Stimulated activated naive CD8-positive, alpha-beta T cell treated with anti-CD3 and anti-CD28 coated beads, Interleukin-15, amount 100 ng/mL, for 72 hours (primary cell): Measurements from ENCODE around the gene RPGRIP1.
"Not testable (repeated sequence)": the region's sequence is repeated elsewhere in the genome, so short reads cannot be mapped to it uniquely, and the experiment has no call there.

ENCODE experiments used
- ATAC-seq: fragments of 150-1000 bp; cut with Tn5 transposase; 2 replicates; pipeline ENCODE4 v1.10.0; 2021; ENCODE audit warnings: mild to moderate bottlenecking, moderate library complexity
- DNase-seq, 2 donors: peaks; one replicate each; pipeline ENCODE4 v3.0.0; 2021 to 2022
- H3K27ac Mint-ChIP-seq, 2 donors: one replicate each; pipeline ENCODE4 v1.8.0; 2022; ENCODE audit warnings: mild to moderate bottlenecking in 2 of 2, mixed read lengths in 2 of 2, moderate library complexity in 2 of 2
- H3K27me3 Mint-ChIP-seq: one replicate; pipeline ENCODE4 v1.8.0; 2022; ENCODE audit warnings: mixed read lengths
- H3K4me1 Mint-ChIP-seq: one replicate; pipeline ENCODE4 v1.8.0; 2022; ENCODE audit warnings: mild to moderate bottlenecking, mixed read lengths
- H3K4me3 Mint-ChIP-seq, 2 donors: one replicate each; pipeline ENCODE4 v1.8.0; 2022; ENCODE audit warnings: mild to moderate bottlenecking in 2 of 2, mixed read lengths in 2 of 2, moderate library complexity in 1 of 2
- H3K9me3 Mint-ChIP-seq, 2 donors: one replicate each; pipeline ENCODE4 v1.8.0; 2022; ENCODE audit warnings: mixed read lengths in 2 of 2

Gene RPGRIP1

DNA sequence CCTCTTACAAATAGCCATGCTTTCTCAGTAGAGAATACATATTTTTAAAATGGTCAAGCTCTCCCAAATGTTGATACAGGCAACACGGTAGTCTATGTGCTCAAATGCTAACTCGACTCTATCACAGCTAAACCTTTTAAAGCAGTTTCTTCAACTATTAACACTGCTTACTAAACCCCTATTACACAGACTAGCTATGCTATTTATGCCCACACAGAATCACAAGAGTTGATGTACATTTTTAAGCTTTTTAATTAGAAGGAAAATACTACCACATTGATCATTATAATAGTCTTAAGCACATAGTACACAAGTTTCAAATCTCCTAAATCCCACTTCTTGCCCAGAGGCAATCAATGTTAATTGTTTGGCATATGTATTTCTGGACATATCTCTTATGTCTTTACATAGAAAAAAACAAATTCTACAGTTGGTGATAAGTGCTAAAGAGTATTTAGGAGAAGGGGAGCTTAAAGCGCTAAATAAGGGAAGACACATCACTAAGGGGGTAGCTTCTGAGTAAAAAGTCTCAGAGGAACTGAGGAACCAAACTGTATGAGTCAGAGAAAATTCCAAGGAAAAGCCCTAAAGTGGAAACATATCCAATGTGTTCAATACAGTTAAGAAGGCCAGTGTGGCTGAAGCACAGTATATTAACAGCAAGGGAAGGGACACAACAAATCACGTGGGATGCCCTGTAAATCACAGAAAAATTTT, 24.3 kb upstream of the RPGRIP1 start:
- H3K4me1 Mint-ChIP-seq, result peaks cover 72% of the 10 kb centered on the region

GRCh38 chr14:21256102-21256447, 23.8 kb upstream of the RPGRIP1 start:
- DNase-seq, ATAC-seq, H3K27me3 Mint-ChIP-seq, H3K27ac Mint-ChIP-seq, H3K9me3 Mint-ChIP-seq: not testable (repeated sequence)
- H3K4me3 Mint-ChIP-seq, result peak overlapping the region; percentile 35 to 70
- peaks cover 68% of the 10 kb centered on the region for H3K4me1 Mint-ChIP-seq

More for the DNA sequence above, 24.3 kb upstream of the RPGRIP1 start:
- ATAC-seq, result no peak
- peak overlapping the region in 1 of 2 donors; percentile 49 for H3K27ac Mint-ChIP-seq
- peak overlapping the region; percentile 21 to 35 for H3K4me3 Mint-ChIP-seq
- no peaks in the 10 kb centered on the region for H3K9me3 Mint-ChIP-seq
- no peaks in the 10 kb centered on the region for H3K27me3 Mint-ChIP-seq
- DNase-seq, result no peak

- peak; percentile 35 for ATAC-seq
- Mint-ChIP-seq H3K4me3 (peak overlapping the region; percentile 8 to 70), H3K27me3 (no peaks in the 10 kb centered on the region), H3K9me3 (no peaks in the 10 kb centered on the region), H3K4me1 (peaks cover 68% of the 10 kb centered on the region), H3K27ac (peak overlapping the region in 1 of 2 donors; percentile 36)
- DNase-seq, result no peak
Measured at GRCh38 chr14:21256539-21257393, 23.1 kb upstream of the RPGRIP1 start.

GRCh38 chr14:21257394-21257909, 22.4 kb upstream of the RPGRIP1 start:
- Mint-ChIP-seq H3K4me1 (peaks cover 69% of the 10 kb centered on the region), H3K4me3 (peak overlapping the region; percentile 46 to 70), H3K27me3 (no peaks in the 10 kb centered on the region), H3K9me3 (no peaks in the 10 kb centered on the region), H3K27ac (peak overlapping the region; percentile 84 to 90)
- DNase-seq (no peak), ATAC-seq (peak; percentile 72)

- ATAC-seq (peak; percentile 8), DNase-seq (no peak)
- Mint-ChIP-seq H3K27ac (peak overlapping the region in 1 of 2 donors; percentile 90), H3K27me3 (no peaks in the 10 kb centered on the region), H3K4me1 (peaks cover 77% of the 10 kb centered on the region), H3K4me3 (peak overlapping the region; percentile 59 to 70), H3K9me3 (no peaks in the 10 kb centered on the region)
Measured at GRCh38 chr14:21258005-21258888, 21.6 kb upstream of the RPGRIP1 start.

DNA sequence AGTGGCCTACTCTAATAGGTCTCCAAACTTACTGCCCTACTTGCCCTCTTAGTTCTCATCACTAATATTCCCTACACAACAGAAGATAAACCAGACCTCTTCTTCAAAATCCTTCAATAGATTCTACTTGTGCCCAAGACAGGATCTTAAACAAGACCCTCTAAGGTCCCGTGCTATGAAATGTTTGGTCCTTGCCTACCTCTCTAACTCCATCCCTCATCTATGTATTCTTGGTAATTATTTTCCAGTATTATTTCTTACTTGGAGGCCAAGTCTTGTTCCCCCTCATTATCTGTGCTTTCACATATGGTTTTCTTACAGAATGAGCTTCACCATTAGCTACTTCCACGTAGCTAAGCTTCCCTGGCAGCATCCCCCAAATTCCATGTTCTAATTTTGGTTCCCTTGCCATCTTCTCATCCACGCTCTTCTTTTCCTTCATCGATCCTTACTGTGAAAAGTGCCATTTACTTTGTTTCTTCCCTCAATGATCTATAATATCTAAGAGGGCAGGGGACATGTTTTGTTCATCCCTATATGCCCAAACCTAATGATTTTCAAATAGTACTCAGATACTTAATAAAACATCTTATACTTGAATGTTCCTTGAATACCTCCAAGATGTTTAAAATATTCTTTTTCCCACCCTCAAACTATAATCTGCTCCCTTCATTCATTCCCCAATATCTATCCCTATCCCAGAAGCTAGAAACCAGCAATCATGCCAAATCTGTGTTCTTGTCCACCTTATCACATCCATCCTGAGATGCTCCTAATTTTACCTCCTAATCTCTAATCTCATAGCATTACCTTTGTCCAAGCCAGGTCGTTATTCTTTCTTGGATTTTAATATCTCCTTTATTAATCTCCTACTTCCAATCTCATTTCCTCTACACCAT, 20.7 kb upstream of the RPGRIP1 start:
- Mint-ChIP-seq H3K4me1 (peaks cover 86% of the 10 kb centered on the region), H3K9me3 (no peaks in the 10 kb centered on the region), H3K27ac (peak overlapping the region; percentile 76 to 86), H3K4me3 (peak overlapping the region; percentile 59 to 70), H3K27me3 (no peaks in the 10 kb centered on the region)
- no peak for DNase-seq
- no peak for ATAC-seq

DNA sequence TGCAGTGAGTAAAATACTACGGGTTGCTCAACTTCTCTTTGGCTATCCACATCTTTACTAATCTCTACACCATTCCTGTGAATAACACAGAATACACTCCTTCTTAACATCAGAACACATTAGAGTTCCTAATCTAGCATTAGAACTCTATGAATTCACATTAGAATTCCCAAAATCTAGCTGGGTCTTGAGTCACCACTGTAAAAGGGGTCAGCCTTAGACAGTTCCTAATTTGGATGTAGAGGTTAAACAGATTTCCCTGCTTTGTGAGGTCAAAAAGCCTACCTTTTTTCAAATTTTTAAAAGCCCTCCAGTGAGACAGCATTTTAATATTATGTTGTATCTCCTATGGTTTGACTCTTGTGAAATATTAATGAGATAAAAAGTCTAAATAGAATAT, 18.1 kb upstream of the RPGRIP1 start:
- ATAC-seq (no peak), DNase-seq (no peak)
- no peaks in the 10 kb centered on the region for H3K27me3 Mint-ChIP-seq
- no peaks in the 10 kb centered on the region for H3K9me3 Mint-ChIP-seq
- H3K4me3 Mint-ChIP-seq, result peak overlapping the region; percentile 29 to 100
- no peak overlapping the region for H3K27ac Mint-ChIP-seq
- H3K4me1 Mint-ChIP-seq, result peaks cover 90% of the 10 kb centered on the region

DNA sequence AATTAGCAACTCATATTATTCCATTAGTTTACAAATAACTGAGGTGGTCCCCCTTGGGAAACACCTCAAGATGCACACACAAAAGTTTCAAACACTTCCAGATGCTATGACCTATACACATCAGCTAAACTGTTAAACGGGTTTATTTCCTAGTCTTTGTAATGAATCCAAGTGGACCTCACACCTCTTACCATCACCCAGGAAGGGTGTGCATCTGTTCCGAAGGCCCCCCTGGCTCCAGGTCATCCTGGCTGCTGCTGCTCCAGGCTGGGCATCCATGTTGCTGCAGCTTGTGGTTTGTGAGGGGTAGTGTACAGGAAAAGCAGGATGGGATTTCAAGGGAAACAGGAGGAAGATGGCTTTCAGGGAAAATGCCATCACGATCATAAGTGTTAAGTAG, 17.5 kb upstream of the RPGRIP1 start:
- no peak for ATAC-seq
- no peaks in the 10 kb centered on the region for H3K27me3 Mint-ChIP-seq
- no peaks in the 10 kb centered on the region for H3K9me3 Mint-ChIP-seq
- H3K4me3 Mint-ChIP-seq, result peak overlapping the region; percentile 83 to 100
- peak overlapping the region; percentile 92 to 94 for H3K27ac Mint-ChIP-seq
- H3K4me1 Mint-ChIP-seq, result peaks cover 90% of the 10 kb centered on the region
- DNase-seq, result no peak

GRCh38 chr14:21263284-21264024, 16.4 kb upstream of the RPGRIP1 start:
- ATAC-seq, result no peak
- Mint-ChIP-seq H3K4me1 (peaks cover 80% of the 10 kb centered on the region), H3K4me3 (peak overlapping the region; percentile 83 to 100), H3K27ac (peak overlapping the region; percentile 99 to 100), H3K27me3 (no peaks in the 10 kb centered on the region), H3K9me3 (no peaks in the 10 kb centered on the region)
- DNase-seq, result no peak

DNA sequence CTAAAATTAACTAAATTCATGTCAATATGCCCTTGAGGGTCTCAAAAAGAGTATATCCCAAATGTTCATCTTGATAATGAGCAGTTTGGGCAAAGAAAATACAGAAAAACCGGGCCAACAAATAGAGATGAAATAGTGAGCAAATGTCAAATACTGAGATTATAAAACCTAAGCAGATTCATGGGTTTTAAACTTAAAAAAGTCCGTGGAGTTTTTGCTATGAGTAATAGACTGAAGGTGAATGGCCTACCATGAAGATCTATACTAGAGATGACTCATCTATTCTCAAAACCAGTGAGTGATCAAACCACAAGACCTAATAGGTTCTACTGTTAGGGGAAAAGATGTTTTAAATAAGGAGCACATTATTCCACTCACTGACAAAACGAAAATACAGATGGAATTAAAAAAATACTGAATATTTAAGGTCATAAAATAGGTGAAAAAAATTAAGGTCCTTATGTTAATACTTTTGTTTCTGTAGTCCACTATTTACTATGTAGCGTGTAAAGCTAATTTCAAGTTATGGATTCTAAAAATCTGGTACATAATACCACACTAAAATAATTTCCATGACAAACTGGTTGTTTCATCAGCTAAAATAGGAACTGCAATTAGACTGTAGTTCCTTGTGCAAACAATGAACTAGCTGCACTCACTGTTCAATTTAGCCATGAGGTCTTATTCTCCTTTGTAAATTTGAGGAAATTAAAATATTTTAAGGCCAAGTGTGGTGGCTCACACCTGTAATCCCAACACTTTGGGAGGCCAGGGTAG, 15.7 kb upstream of the RPGRIP1 start:
- Mint-ChIP-seq H3K27me3 (no peaks in the 10 kb centered on the region), H3K9me3 (no peaks in the 10 kb centered on the region), H3K4me3 (peak overlapping the region; percentile 100), H3K27ac (peak overlapping the region; percentile 99 to 100), H3K4me1 (peaks cover 76% of the 10 kb centered on the region)
- ATAC-seq (peak; percentile 82), DNase-seq (no peak)

GRCh38 chr14:21267431-21267845, 12.4 kb upstream of the RPGRIP1 start:
- Mint-ChIP-seq H3K4me1 (peaks cover 67% of the 10 kb centered on the region), H3K27me3 (no peaks in the 10 kb centered on the region), H3K27ac (peak overlapping the region; percentile 100), H3K9me3 (no peaks in the 10 kb centered on the region), H3K4me3 (peak overlapping the region; percentile 100)
- DNase-seq, result no peak
- ATAC-seq, result no peak

- no peaks in the 10 kb centered on the region for H3K9me3 Mint-ChIP-seq
- DNase-seq (no peak), ATAC-seq (no peak)
- H3K27me3 Mint-ChIP-seq, result no peaks in the 10 kb centered on the region
- H3K4me1 Mint-ChIP-seq, result peaks cover 61% of the 10 kb centered on the region
- H3K4me3 Mint-ChIP-seq, result peak overlapping the region; percentile 100
- H3K27ac Mint-ChIP-seq, result peak overlapping the region; percentile 100
Measured at GRCh38 chr14:21267886-21268616, 11.8 kb upstream of the RPGRIP1 start.
